GM08714 (cell line): Measurements from ENCODE around the gene SSB.
A peak's percentile ranks its signal among the peaks of the same experiment; 100 is the strongest.
"Not testable (repeated sequence)": the region's sequence is repeated elsewhere in the genome, so short reads cannot be mapped to it uniquely, and the experiment has no call there.

Source experiments
- H3K4me3 ChIP-seq: fragments of 200-500 bp; sonication (Bioruptor generic); 2 replicates; pipeline ENCODE4 v1.5.1; 2014; ENCODE audit warnings: mild to moderate bottlenecking, low read length, inconsistent platforms
- ZNF274 ChIP-seq: IDR thresholded peaks from 2 replicates; pipeline ENCODE4 v1.6.1; 2012; ENCODE audit warnings: mild to moderate bottlenecking, low read depth, low read length

Gene SSB

DNA sequence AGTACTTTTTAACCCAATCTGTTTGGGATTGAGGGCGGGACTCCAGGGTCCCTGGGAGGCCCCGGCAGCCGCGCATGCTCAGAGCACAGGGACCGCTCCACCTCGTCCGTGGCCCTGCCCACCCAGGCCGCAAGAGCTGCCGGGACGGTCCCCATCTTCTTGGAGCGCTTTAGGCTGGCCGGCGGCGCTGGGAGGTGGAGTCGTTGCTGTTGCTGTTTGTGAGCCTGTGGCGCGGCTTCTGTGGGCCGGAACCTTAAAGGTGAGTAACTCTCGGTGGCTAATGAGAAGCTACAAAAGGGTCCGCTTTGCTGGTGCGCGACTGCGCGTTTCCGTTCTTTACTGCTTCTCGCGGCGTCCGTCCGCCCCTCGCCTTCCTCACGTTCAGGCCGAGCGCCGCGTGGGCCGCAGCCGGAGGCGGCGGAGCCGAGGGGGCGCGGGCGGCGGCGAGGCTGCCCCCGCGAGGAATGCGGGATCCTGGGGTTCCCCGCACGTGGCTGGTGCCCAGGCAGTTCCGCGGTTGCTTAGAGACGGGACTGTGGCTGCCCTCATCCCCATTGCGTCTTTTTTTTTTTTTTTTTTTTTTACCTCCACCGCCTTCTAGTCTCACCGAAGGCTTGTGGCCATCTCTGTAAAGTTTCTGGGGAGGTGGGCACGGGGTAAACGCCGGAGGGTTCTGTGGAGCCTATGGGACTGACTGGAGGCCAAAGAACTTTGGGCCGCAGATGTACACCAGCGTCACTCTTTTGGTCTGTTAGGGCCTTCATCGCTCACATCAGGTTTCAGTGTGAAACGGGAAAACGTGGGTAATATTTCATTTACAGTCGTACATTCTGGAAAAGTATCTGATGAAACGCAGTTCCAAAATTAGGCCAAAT is at the start of gene SSB:
Gene SSB (plus strand): TSS at position 154 of the 875 bp plus-strand sequence. CDS start 2,090 bp downstream, outside the sequence.
- no peak for TF ChIP-seq ZNF274
- peak within 1 kb of the TSS; percentile 97 for H3K4me3 ChIP-seq

DNA sequence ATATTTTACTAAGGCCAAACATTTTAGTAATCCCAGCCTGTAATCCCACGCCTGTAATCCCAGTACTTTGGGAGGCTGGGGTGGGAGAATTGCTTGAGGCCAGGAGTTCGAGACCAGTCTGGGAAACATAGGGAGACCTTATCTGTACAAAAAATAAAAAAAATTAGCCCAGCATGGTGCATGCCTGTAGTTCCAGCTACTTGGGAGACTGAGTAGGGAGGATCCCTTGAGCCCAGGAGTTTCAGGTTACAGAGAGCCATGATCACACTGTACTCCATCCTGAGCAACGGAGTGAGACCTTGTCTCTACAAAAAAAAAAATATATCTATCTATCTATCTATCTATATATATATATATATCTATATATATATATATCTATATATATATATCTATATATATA is 45.9 kb upstream of the SSB start:
- no peak for TF ChIP-seq ZNF274
- no peak overlapping the region for H3K4me3 ChIP-seq

DNA sequence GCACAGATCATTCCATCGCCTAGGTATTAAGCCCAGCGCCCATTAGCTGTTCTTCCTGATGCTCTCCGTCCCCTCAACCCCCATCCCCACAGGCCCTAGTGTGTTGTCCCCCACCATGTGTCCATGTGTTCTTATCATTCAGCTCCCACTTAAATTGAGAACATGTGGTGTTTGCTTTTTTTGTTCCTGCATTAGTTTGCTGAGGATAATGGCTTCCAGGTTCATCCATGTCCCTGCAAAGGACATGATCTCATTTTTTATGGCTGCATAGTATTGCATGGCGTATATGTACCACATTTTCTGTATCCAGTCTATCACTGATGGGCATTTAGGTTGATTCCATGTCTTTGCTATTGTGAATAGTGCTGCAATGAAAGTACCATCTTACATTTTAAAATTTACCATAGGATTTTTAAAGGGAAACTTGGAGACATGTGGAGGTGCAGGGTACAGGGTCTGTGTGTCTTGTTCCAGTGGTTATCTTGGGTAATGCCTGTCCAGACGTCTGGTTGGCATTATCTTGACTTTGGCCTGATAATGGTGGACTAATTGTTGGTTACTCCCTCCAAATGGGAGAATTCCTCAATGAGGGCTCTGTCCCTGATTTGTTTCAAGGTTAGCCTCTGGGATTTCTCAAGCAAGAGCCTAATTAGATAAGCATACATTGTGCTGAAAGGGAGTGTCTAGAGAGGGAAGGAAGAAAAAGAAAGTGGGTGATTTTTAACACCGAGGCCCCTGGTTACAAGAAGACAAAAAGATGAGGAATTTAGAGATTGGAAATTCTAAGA is 43.4 kb upstream of the SSB start:
- no peak overlapping the region for H3K4me3 ChIP-seq
- no peak for TF ChIP-seq ZNF274

DNA sequence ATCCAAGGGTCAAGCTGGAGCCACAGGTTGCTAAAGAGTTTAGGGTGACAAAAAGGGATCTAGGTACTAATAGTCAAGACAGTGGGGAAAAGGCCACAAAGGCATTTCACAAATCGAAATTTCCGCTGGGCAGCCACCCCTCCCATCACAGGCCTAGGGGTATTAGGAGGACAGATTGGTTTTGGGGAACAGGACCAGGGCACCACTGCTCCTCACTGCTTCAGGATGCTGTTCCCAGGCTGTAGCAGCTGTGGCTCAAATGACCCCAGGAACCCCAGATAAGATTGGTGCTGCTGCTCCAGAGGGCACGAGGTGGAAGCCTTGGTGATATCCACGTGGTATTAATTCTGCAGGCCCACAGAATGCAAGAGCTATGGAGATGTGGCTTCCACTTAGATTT is 42.3 kb upstream of the SSB start:
- TF ChIP-seq ZNF274 = no peak

DNA sequence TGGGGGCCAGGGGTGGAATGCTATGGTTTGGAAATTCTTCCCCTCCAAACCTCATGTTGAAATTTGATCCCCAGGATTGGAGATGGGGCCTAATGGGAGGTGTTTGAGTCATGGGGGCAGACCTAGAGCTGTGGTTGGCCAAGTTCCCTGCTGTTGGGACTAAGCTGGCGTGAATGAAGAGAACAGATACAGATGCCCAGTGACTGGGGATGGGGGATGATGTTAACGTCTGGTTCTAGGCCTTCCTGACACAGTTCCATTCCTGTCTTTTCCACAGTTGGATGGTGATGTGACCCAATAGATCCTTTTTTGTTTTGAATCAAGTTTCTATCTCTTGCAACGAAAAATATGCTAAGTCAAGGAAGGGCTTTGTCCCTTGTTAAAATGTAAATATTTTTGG is 41.3 kb upstream of the SSB start:
- no peak for TF ChIP-seq ZNF274
- H3K4me3 ChIP-seq = no peak overlapping the region

More for the DNA sequence above, 42.3 kb upstream of the SSB start:
- no peak overlapping the region for H3K4me3 ChIP-seq

DNA sequence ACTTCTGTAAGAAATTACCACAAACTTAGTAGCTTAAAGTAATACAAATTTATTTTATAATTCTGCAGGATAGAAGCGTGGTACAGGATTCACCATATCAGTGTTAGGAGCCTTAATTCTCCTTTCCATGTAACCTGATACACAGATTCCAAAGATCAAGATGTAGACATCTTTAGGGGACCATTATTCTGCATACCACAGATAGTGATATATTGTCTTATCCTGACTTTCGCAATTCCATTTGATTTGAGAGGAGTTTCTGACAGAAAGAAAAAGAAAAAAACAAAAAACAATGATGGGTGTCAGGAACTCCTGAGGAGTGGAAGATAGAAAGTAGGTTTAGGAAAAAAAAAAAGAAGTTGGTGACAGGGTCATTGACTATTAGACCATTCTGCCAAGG is 40.9 kb upstream of the SSB start:
- no peak for TF ChIP-seq ZNF274
- H3K4me3 ChIP-seq = no peak overlapping the region

DNA sequence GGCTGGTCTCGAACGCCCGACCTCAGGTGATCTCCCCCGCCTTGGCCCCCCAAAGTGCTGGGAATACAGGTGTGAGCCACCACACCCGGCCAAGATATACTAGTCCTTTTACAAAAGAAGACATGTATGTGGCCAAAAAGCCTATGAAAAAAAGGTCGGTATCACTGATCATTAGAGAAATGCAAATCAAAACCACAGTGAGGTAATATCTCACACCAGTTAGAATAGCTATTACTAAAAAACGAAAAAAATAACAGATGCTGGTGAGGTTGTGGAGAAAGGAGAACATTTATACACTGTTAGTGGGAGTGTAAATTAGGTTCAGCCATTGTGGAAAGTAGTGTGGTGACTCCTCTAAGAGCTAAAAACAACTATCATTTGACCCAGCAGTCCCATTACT is 38.7 kb upstream of the SSB start:
- TF ChIP-seq ZNF274 = no peak
- H3K4me3 ChIP-seq = no peak overlapping the region

DNA sequence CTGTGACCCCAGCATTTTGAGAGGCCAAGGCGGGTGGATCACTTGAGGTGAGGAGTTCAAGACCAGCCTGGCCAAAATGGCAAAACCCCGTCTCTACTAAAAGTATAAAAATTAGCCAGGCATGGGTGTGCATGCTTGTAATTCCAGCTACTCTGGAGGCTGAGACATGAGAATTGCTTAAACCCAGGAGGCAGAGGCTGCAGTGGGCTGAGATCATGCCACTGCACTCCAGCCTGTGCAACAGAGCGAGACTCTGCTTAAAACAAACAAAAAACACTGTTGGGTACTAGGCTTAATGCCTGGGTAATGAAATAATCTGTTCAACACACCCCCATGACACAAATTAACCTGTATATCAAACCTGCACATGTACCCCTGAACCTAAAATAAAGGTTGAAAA is 37.9 kb upstream of the SSB start:
- not testable (repeated sequence) for H3K4me3 ChIP-seq

DNA sequence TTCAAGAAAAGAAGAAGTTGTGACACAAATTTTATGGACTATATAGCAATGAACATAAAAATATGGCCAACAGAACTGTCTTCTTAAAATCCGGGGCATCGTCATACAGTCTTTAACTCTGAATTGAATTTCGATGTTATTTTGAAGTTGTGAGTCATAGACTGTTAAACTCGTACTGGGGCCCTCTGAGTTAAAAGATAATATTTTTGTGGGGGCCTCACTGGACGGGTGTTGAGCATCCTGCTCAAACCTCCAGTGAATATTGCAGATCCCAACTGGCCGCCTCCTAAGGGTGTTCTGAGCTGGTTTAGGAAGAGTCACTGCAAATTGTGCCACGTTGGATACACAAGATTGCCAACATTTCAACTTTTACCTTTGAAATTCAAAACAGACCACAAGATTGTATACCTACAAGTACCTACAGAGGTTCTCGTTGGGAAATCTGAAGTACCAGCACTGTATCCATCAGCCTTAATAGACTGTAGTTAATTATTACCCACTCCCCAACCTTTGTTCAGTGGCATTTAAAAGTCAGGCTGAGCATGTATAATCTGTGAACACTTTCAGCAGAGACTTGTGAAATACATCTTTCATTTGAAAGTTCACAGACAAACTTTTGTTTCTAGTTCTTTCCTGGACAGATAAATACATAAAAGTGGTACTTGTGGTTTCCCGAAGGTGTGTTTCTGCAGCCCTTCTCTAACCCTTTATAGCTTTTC is 37.3 kb upstream of the SSB start:
- no peak overlapping the region for H3K4me3 ChIP-seq
- TF ChIP-seq ZNF274 = no peak

DNA sequence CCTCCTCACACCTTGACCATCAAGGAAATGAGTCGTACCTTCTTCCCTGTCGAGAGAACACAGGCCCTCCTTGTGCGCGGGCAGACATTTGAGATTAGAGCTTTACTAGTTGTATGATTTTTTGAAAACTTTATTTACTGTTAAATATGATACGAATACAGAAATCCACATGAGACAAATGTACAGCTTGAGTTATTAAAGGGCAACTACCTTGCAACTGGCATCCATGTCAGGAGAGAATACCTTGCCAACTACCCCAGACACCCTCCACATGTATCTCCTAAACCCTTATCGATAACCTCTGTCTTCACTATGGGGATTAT is 36.7 kb upstream of the SSB start:
- TF ChIP-seq ZNF274 = no peak
- no peak overlapping the region for H3K4me3 ChIP-seq

DNA sequence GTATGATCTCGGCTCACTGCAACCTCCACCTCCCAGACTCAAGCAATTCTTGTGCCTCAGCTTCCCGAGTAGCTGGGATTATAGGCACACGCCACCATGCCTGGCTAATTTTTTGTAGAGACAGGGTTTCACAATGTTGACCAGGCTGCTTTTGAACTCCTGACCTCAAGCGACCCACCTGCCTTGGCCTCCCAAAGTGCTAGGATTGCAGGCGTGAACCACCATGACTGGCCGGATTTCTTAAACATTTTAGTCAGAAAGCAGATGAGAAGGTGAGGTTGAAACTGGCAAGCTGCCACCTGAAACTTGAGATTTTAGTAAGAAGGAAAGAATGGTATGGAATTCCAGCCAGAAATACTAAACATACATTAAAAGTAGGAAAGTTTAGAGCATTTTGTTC is 33.1 kb upstream of the SSB start:
- no peak for TF ChIP-seq ZNF274
- no peak overlapping the region for H3K4me3 ChIP-seq

DNA sequence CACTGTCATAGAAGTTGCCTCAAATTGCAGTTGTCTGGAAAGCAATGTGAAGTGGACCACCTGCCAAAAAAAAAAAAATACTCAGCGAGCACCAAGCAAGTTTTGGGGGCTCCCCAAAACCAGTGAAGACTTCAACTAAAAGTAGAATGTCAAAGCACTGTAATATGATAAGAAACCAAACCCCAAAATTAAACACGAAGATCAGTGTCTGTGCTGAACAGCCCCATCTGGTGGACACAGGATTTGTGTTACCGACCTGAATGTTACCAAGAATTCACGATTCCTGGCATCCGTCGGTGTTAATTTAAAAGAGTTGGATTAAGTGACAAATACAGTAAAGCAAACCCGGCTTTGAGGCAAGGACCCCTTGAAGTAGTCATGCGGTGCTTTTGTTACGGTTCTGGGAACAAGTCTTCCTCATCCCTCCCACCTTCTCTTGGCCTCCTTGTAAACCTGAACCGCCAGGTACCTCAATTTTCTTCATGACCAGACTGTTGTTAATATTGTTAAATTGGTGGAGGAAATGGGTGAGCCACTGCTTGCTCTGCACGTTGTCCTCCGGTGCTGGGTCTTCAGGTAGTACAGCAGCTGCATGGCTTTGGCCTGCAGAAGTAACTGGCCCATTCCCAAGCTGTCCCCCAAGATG is 31.3 kb upstream of the SSB start:
- no peak overlapping the region for H3K4me3 ChIP-seq
- TF ChIP-seq ZNF274 = no peak

DNA sequence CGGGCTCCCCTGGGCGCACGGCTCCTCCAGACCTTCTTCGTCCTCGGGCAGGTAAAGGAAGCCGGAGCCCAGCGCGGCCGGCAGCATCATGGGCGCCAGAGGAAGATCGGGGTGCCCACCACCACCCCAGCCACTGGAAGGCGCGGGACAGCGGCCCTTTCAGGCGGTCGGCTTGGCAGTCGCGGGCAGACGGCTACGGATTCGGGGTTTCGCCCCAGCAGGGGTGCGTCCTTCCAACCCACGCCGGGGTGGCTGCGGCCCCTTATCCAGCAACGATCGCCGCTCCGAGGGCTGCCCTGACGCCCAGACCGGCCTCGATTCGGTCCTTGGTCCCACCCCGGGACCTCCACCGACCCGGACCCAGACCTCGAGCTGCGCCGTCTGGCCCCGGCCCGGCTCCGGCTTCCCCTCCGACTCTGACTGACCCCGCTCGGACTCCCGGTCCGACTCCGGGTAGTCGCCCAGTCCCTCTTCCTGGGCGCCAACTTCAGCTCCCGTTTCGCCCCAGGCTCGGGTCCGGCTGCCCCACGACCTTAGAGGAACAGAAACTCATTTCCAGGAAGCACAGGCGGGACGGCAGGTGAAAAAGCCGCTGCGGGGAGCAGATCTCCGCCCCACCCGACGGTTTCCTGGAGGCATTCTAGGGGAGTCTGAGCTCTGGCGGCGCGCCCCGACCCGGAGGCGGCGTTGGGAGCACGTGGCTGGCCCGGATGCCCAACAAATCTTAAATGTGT is 30.2 kb upstream of the SSB start:
- peak overlapping the region; percentile 4; the same call in 1 of the 2 replicates for H3K4me3 ChIP-seq
- no peak for TF ChIP-seq ZNF274
